SIG-M5 (cell line): ENCODE data around the gene KRT9.
"Not testable (repeated sequence)": the region's sequence is repeated elsewhere in the genome, so short reads cannot be mapped to it uniquely, and the experiment has no call there.

Experiments used
- DNase-seq: peaks from one replicate; lab custom pipeline; 2025; lab: John Stamatoyannopoulos, UW

KRT9 gene

GRCh38 chr17:41602524-41602923 is 30.7 kb upstream of the KRT9 start:
- no peak for DNase-seq

GRCh38 chr17:41600318-41600717 is 28.5 kb upstream of the KRT9 start:
- DNase-seq: no peak

- DNase-seq: no peak
These were observed 27.8 kb upstream of the KRT9 start for GRCh38 chr17:41599680-41600079.

GRCh38 chr17:41595585-41595984 is 23.7 kb upstream of the KRT9 start:
- DNase-seq: no peak

- no peak for DNase-seq
These were observed 22.6 kb upstream of the KRT9 start for GRCh38 chr17:41594363-41594915.

- no peak for DNase-seq
These were observed 21.6 kb upstream of the KRT9 start for GRCh38 chr17:41593306-41593981.

- DNase-seq: no peak
These were observed 20.9 kb upstream of the KRT9 start for GRCh38 chr17:41592601-41593305.

- no peak for DNase-seq
These were observed 17.4 kb upstream of the KRT9 start for GRCh38 chr17:41589301-41589700.

- no peak for DNase-seq
These were observed 16.4 kb upstream of the KRT9 start for GRCh38 chr17:41588126-41588810.

GRCh38 chr17:41586863-41587495 is 15.1 kb upstream of the KRT9 start, which contains the start of gene KRT14:
TSS of gene KRT14 (minus strand) at chr17:41586895. CDS start at chr17:41586834, 61 bp downstream.
- no peak for DNase-seq

- no peak for DNase-seq
These were observed 13.6 kb upstream of the KRT9 start for GRCh38 chr17:41585301-41586056.

GRCh38 chr17:41584331-41584927 is 12.6 kb upstream of the KRT9 start:
- not testable (repeated sequence) for DNase-seq

GRCh38 chr17:41583137-41584127 is 11.6 kb upstream of the KRT9 start:
- no peak for DNase-seq

- DNase-seq: not testable (repeated sequence)
These were observed 10.5 kb upstream of the KRT9 start for GRCh38 chr17:41582061-41582968.

GRCh38 chr17:41581366-41582060 is 9.7 kb upstream of the KRT9 start:
- DNase-seq: no peak

GRCh38 chr17:41580687-41581365 is 9.0 kb upstream of the KRT9 start:
- DNase-seq: no peak

GRCh38 chr17:41580244-41580575 is 8.4 kb upstream of the KRT9 start:
- DNase-seq: no peak
